Measurements from ENCODE around the gene DAPK2.

- TF ChIP-seq CTCF (IDR thresholded peaks at IDR 0.05), result no peak
- no peak for TF ChIP-seq POLR2A (IDR thresholded peaks at IDR 0.05)
- no peak for TF ChIP-seq POLR2AphosphoS5 (IDR thresholded peaks at IDR 0.05)
Observed at GRCh38 chr15:64051407-64052259, 5.3 kb upstream of the DAPK2 start.

Data from transverse colon (tissue), 4 donors.